ENCODE data around the gene VPS41. TPM values are rescaled to one million over a fixed set of nuclear protein-coding genes. Genes with fewer than 3 reads are reported as not detected.

Gene VPS41
- total and polyA plus RNA-seq, 10 of the 15 experiments (the other 5 are each of a cell fraction or from before 2014, with no cell fraction given): 15.3 to 63.2 (median 47.0) TPM

DNA sequence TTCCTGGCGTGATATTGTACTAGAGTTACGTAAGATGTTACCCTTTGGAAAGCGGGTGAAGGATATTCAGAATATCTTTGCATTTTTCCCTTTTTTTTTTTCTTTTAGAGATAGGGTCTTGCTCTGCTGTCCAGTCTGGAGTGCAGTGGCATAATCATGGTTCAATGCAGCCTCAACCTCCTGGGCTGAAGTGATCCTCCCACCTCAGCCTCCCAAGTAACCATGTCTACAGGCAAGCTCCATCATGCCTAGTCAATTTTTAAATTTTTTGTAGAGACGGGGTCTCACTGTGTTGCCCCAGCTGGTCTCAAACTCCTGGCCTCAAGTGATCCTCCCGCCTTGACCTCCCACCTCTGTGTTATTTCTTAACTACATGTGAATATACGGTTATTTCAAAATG, 18.4 kb downstream of the VPS41 start:
- CTCF ChIA-PET: interaction anchor here (1.1 kb wide), 1 partner anchor 82 kb away, joined by 4 read pairs; no protein-coding TSS in a partner anchor
- intact Hi-C loops (cut with micrococcal nuclease; ENCODE audit: unreplicated experiment): no loop called here
- TF ChIP-seq POLR2AphosphoS5 (IDR thresholded peaks at IDR 0.05; ENCODE audit: low read length): no peak
- no peak for TF ChIP-seq RAD21 (IDR thresholded peaks at IDR 0.05; ENCODE audit: insufficient read depth, low read depth, low read length)
- TF ChIP-seq MAX (IDR thresholded peaks at IDR 0.05; ENCODE audit: low read depth, low read length): no peak
- TF ChIP-seq NFXL1 (IDR thresholded peaks at IDR 0.05; ENCODE audit: borderline replicate concordance): no peak
- no peak for TF ChIP-seq NR2C2 (IDR thresholded peaks at IDR 0.05; ENCODE audit: borderline replicate concordance, control insufficient read depth, insufficient read length, low read depth)
- no peak for TF ChIP-seq PAX5 (IDR thresholded peaks at IDR 0.05; ENCODE audit: borderline replicate concordance, low read depth, low read length)
- TF ChIP-seq SREBF2 (IDR thresholded peaks at IDR 0.05; ENCODE audit: low read length): no peak
- TF ChIP-seq, protein P1, sequence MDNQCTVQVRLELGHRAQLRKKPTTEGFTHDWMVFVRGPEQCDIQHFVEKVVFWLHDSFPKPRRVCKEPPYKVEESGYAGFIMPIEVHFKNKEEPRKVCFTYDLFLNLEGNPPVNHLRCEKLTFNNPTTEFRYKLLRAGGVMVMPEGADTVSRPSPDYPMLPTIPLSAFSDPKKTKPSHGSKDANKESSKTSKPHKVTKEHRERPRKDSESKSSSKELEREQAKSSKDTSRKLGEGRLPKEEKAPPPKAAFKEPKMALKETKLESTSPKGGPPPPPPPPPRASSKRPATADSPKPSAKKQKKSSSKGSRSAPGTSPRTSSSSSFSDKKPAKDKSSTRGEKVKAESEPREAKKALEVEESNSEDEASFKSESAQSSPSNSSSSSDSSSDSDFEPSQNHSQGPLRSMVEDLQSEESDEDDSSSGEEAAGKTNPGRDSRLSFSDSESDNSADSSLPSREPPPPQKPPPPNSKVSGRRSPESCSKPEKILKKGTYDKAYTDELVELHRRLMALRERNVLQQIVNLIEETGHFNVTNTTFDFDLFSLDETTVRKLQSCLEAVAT (IDR thresholded peaks at IDR 0.05): no peak
- no peak for TF ChIP-seq CEBPB (IDR thresholded peaks at IDR 0.05; ENCODE audit: borderline replicate concordance in 1 of 2, low read depth in 2 of 2, low read length in 2 of 2)

More for the DNA sequence above, 18.4 kb downstream of the VPS41 start:
- Histone ChIP-seq H3K79me2 (ENCODE audit: control insufficient read depth, insufficient read depth, low read length) (no peaks in the 10 kb centered on the region), H3K4me2 (ENCODE audit: control insufficient read depth, insufficient read depth) (no peak overlapping the region), H3K36me3 (ENCODE audit: control insufficient read depth in 2 of 2, insufficient read depth in 2 of 2, low read length in 1 of 2) (no peaks in the 10 kb centered on the region; a peak in 1 of 4 replicates), H3K27ac (ENCODE audit: control insufficient read depth, insufficient read depth) (no peak overlapping the region), H3K27me3 (replicated peaks in 1 of 2; ENCODE audit: control insufficient read depth in 2 of 2, insufficient read depth in 2 of 2, low read length in 1 of 2) (no peaks in the 10 kb centered on the region), H2AFZ (ENCODE audit: control insufficient read depth, low read depth, low read length) (no peak overlapping the region), H3K9me3 (replicated peaks; ENCODE audit: control insufficient read depth, insufficient read depth, low read length) (no peaks in the 10 kb centered on the region; the same call in 1 of the 3 replicates), H4K20me1 (ENCODE audit: control insufficient read depth, insufficient read depth) (no peaks in the 10 kb centered on the region), H3K4me1 (ENCODE audit: control insufficient read depth, insufficient read depth, low read length) (no peaks in the 10 kb centered on the region), H3K9ac (ENCODE audit: control insufficient read depth, insufficient read depth, low read length) (no peak overlapping the region), H3K4me3 (no peak overlapping the region)
- no TSS peak for BruUV-seq (replicated peaks)
- 81% methylated on average over 6 of the region's 6 CpGs for WGBS (ENCODE audit: insufficient coverage, insufficient replicate concordance, low lambda C conversion rate, missing lambda C conversion rate)
- in situ Hi-C loops (cut with MboI): no loop called here
- FAIRE-seq (no peak), ATAC-seq (no peak), DNase-seq (ENCODE audit: low read depth, low spot score) (no peak)
- ChIA-PET SMC1A (ENCODE audit: uncharacterized antibody, unreplicated experiment) (interaction anchor here (1.7 kb wide), 1 partner anchor 10 kb away, joined by 5 read pairs; no protein-coding TSS in a partner anchor), POLR2A (no interaction called here), RAD21 (ENCODE audit: unreplicated experiment) (no interaction called here)
